GM23338 (cell line): Measurements from ENCODE around the gene FRMD4A. TPM values are rescaled to one million over a fixed set of nuclear protein-coding genes. Genes with fewer than 3 reads are reported as not detected.

Source experiments
- ATAC-seq: fragments of 200-7000 bp; cut with Tn5 transposase; 3 replicates; pipeline ENCODE4 v1.9.1; 2020
- DNase-seq: peaks from one replicate; pipeline ENCODE4 v3.0.0-alpha.2; 2015; ENCODE audit warnings: low spot score
- H2AFZ ChIP-seq: fragments of 200-600 bp; sonication (generic); 2 replicates; pipeline ENCODE4 v1.8.0; 2016; ENCODE audit warnings: antibody characterized with exemption, mild to moderate bottlenecking, moderate library complexity
- H3F3A ChIP-seq: fragments of 200-600 bp; sonication (generic); replicated peaks from 2 replicates; pipeline ENCODE4 v1.8.0; 2017; ENCODE audit warnings: antibody characterized with exemption, mixed run types, low read depth
- H3K27ac ChIP-seq: fragments of 200-600 bp; sonication (generic); 2 replicates; pipeline ENCODE4 v1.6.1; 2016; ENCODE audit warnings: low read depth
- H3K27me3 ChIP-seq: fragments of 200-600 bp; sonication (generic); 2 replicates; pipeline ENCODE4 v1.8.0; 2016; ENCODE audit warnings: mild to moderate bottlenecking, mixed run types, moderate library complexity; ENCODE audit not compliant: insufficient read depth
- H3K36me3 ChIP-seq: fragments of 200-600 bp; sonication (generic); 2 replicates; pipeline ENCODE4 v1.8.0; 2016; ENCODE audit warnings: mild to moderate bottlenecking; ENCODE audit not compliant: insufficient read depth
- H3K4me1 ChIP-seq: fragments of 200-600 bp; sonication (generic); 2 replicates; pipeline ENCODE4 v1.8.0; 2016; ENCODE audit warnings: mild to moderate bottlenecking, moderate library complexity; ENCODE audit not compliant: insufficient read depth
- H3K4me2 ChIP-seq: fragments of 200-600 bp; sonication (generic); 2 replicates; pipeline ENCODE4 v1.7.1; 2017; ENCODE audit warnings: mixed run types
- H3K4me3 ChIP-seq: fragments of 200-600 bp; sonication (generic); 2 replicates; pipeline ENCODE4 v1.6.1; 2016; ENCODE audit warnings: mixed run types
- H3K79me2 ChIP-seq: fragments of 200-600 bp; sonication (generic); replicated peaks from 2 replicates; pipeline ENCODE4 v1.8.0; 2017; ENCODE audit warnings: mild to moderate bottlenecking; ENCODE audit not compliant: insufficient read depth
- H3K9me2 ChIP-seq: fragments of 200-600 bp; sonication (generic); 2 replicates; pipeline ENCODE4 v1.8.0; 2017; ENCODE audit not compliant: insufficient read depth
- H4K20me1 ChIP-seq: fragments of 200-600 bp; sonication (generic); replicated peaks from 2 replicates; pipeline ENCODE4 v1.8.0; 2017; ENCODE audit warnings: mild to moderate bottlenecking; ENCODE audit not compliant: insufficient read depth
- H3K27ac Mint-ChIP-seq: 2 replicates; pipeline ENCODE4 v1.8.0; 2020; ENCODE audit warnings: inconsistent platforms, mild to moderate bottlenecking, moderate library complexity, mixed read lengths
- H3K27me3 Mint-ChIP-seq: 3 replicates; pipeline ENCODE4 v1.8.0; 2022; ENCODE audit warnings: low read depth, mild to moderate bottlenecking, moderate library complexity, mixed read lengths, inconsistent platforms; ENCODE audit not compliant: insufficient read depth, poor library complexity
- H3K36me3 Mint-ChIP-seq: 3 replicates; pipeline ENCODE4 v1.8.0; 2021; ENCODE audit warnings: low read depth, mild to moderate bottlenecking, inconsistent platforms, moderate library complexity, mixed read lengths
- H3K4me1 Mint-ChIP-seq: 3 replicates; pipeline ENCODE4 v1.8.0; 2020; ENCODE audit warnings: mild to moderate bottlenecking, inconsistent platforms, mixed read lengths
- H3K4me3 Mint-ChIP-seq: 3 replicates; pipeline ENCODE4 v1.8.0; 2021; ENCODE audit warnings: moderate library complexity, mild to moderate bottlenecking, inconsistent platforms, mixed read lengths
- H3K9me3 Mint-ChIP-seq: 3 replicates; pipeline ENCODE4 v1.8.0; 2020; ENCODE audit warnings: moderate library complexity, mild to moderate bottlenecking, inconsistent platforms, mixed read lengths
- EZH2phosphoT487 ChIP-seq: fragments of 200-600 bp; sonication (generic); IDR thresholded peaks from one replicate; pipeline ENCODE4 v1.8.1; 2018; ENCODE audit warnings: antibody characterized with exemption; ENCODE audit not compliant: unreplicated experiment
- JUNB ChIP-seq: IDR thresholded peaks from one replicate; pipeline ENCODE4 v1.6.1; 2016; ENCODE audit warnings: antibody characterized with exemption; ENCODE audit not compliant: unreplicated experiment
- POLR2AphosphoS5 ChIP-seq: IDR thresholded peaks from 2 replicates; pipeline ENCODE4 v1.6.1; 2016; ENCODE audit warnings: antibody characterized with exemption, low read depth
- REST ChIP-seq: IDR thresholded peaks from one replicate; pipeline ENCODE4 v1.6.1; 2018; ENCODE audit warnings: antibody characterized with exemption; ENCODE audit not compliant: unreplicated experiment
- ZNF114 ChIP-seq: fragments of 250-450 bp; sonication (Bioruptor Pico); IDR thresholded peaks from 2 replicates; pipeline ENCODE4 v1.5.0; 2020; ENCODE audit warnings: mild to moderate bottlenecking, moderate library complexity
- ZNF331 ChIP-seq: fragments of 250-450 bp; sonication (Bioruptor Pico); IDR thresholded peaks from 2 replicates; pipeline ENCODE4 v1.5.0; 2020; ENCODE audit warnings: low read depth, mild to moderate bottlenecking, moderate library complexity
- polyA plus RNA-seq: library from polyadenylated mRNA; unstranded; fragments of >200 nt; fragmentation: Nextera tagmentation; extraction: Ambion mirVana; gene quantifications from 2 replicates; pipeline ENCODE4 v1.2.1, GENCODE V29; 2016
- total RNA-seq: library from RNA; depleted of rRNA; stranded (reverse); fragments of >200 nt; shearing (Covaris generic); gene quantifications from 2 replicates; pipeline ENCODE4 v1.2.3, GENCODE V29; 2014
- TF ChIP-seq, protein P1 (sequence below): IDR thresholded peaks from 2 replicates; pipeline ENCODE4 v1.6.1; 2016; ENCODE audit warnings: antibody characterized with exemption
- TF ChIP-seq, protein P2 (sequence below), 2 experiments: fragments of 200-600 bp in 1 of 2; sonication (generic) in 1 of 2; conservative IDR thresholded peaks; 2 replicates each; pipeline versions ENCODE4 v1.5.1 to v1.6.1; 2016 to 2017; ENCODE audit warnings: antibody characterized with exemption in 2 of 2, low read depth in 2 of 2, mild to moderate bottlenecking in 2 of 2, moderate library complexity in 1 of 2

FRMD4A gene
- total and polyA plus RNA-seq, 2 experiments from 2014 or later, result 14.0 to 20.1 TPM

DNA sequence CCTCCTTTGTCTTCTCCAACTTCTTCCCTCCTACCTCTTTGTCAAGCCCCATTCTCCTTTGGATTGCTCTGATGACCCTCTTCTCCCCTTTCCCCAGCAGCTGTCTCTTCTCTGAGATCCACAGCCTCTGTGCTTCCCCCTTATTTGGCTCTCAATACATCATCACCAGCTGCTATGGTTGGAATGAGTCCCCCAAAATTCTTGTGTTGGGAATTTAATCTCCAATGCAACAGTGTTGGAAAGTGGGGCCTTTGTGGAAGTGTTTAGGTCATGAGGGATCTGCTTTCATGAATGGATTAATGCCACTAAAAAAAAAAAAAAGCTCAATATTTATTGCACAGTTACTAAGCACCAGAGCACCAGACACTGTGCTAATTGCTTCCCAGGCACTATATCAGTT is 39.2 kb upstream of the FRMD4A start:
- H3K36me3 Mint-ChIP-seq, result no peaks in the 10 kb centered on the region
- Histone ChIP-seq H3K36me3 (no peaks in the 10 kb centered on the region), H3K4me1 (no peaks in the 10 kb centered on the region), H3K9me2 (peaks cover under 1% of the 10 kb centered on the region; the same call in 1 of the 2 replicates), H3K4me2 (no peak overlapping the region), H3K79me2 (no peaks in the 10 kb centered on the region), H3K27ac (no peak overlapping the region), H3F3A (no peaks in the 10 kb centered on the region), H3K4me3 (no peak overlapping the region), H2AFZ (no peak overlapping the region), H4K20me1 (no peaks in the 10 kb centered on the region), H3K27me3 (no peaks in the 10 kb centered on the region)
- H3K9me3 Mint-ChIP-seq, result no peaks in the 10 kb centered on the region; the same call in 2 of the 3 replicates
- no peaks in the 10 kb centered on the region; the same call in 2 of the 3 replicates for H3K4me1 Mint-ChIP-seq
- H3K27me3 Mint-ChIP-seq, result peaks cover 4% of the 10 kb centered on the region
- no peak overlapping the region for H3K4me3 Mint-ChIP-seq
- H3K27ac Mint-ChIP-seq, result no peak overlapping the region
- DNase-seq (no peak), ATAC-seq (no peak)
- TF ChIP-seq EZH2phosphoT487 (no peak), ZNF114 (CRISPR knock-in tag) (no peak), POLR2AphosphoS5 (no peak), JUNB (no peak), ZNF331 (CRISPR knock-in tag) (no peak), REST (no peak)
- TF ChIP-seq, protein P1, sequence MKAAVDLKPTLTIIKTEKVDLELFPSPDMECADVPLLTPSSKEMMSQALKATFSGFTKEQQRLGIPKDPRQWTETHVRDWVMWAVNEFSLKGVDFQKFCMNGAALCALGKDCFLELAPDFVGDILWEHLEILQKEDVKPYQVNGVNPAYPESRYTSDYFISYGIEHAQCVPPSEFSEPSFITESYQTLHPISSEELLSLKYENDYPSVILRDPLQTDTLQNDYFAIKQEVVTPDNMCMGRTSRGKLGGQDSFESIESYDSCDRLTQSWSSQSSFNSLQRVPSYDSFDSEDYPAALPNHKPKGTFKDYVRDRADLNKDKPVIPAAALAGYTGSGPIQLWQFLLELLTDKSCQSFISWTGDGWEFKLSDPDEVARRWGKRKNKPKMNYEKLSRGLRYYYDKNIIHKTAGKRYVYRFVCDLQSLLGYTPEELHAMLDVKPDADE, result no peak

- no peak for TF ChIP-seq REST
- TF ChIP-seq, protein P2, sequence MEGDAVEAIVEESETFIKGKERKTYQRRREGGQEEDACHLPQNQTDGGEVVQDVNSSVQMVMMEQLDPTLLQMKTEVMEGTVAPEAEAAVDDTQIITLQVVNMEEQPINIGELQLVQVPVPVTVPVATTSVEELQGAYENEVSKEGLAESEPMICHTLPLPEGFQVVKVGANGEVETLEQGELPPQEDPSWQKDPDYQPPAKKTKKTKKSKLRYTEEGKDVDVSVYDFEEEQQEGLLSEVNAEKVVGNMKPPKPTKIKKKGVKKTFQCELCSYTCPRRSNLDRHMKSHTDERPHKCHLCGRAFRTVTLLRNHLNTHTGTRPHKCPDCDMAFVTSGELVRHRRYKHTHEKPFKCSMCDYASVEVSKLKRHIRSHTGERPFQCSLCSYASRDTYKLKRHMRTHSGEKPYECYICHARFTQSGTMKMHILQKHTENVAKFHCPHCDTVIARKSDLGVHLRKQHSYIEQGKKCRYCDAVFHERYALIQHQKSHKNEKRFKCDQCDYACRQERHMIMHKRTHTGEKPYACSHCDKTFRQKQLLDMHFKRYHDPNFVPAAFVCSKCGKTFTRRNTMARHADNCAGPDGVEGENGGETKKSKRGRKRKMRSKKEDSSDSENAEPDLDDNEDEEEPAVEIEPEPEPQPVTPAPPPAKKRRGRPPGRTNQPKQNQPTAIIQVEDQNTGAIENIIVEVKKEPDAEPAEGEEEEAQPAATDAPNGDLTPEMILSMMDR (conservative IDR thresholded peaks at IDR 0.05; ENCODE audit: low read depth in 2 of 2), result no peak
- Histone ChIP-seq H3K4me2 (no peak overlapping the region), H3K79me2 (no peaks in the 10 kb centered on the region), H3K4me1 (no peaks in the 10 kb centered on the region), H3K27me3 (no peaks in the 10 kb centered on the region), H3K9me2 (no peaks in the 10 kb centered on the region; the same call in 1 of the 2 replicates), H2AFZ (no peak overlapping the region), H3K4me3 (no peak overlapping the region), H4K20me1 (no peaks in the 10 kb centered on the region), H3K27ac (no peak overlapping the region), H3K36me3 (no peaks in the 10 kb centered on the region), H3F3A (no peaks in the 10 kb centered on the region)
- Mint-ChIP-seq H3K4me1 (no peaks in the 10 kb centered on the region; the same call in 2 of the 3 replicates), H3K27ac (no peak overlapping the region), H3K27me3 (no peaks in the 10 kb centered on the region), H3K9me3 (no peaks in the 10 kb centered on the region; the same call in 2 of the 3 replicates), H3K4me3 (no peak overlapping the region), H3K36me3 (no peaks in the 10 kb centered on the region)
- DNase-seq, result no peak
- ATAC-seq, result no peak
Observed at GRCh38 chr10:14366760-14367159, 36.0 kb upstream of the FRMD4A start.
